GM12874 (cell line): ENCODE results near the gene PHACTR1.

ENCODE experiments used
- TF ChIP-seq, protein P1 (sequence below): IDR thresholded peaks from 2 replicates; pipeline ENCODE4 v1.5.1; 2011; ENCODE audit warnings: low read depth, mild to moderate bottlenecking, control low read depth, low read length, moderate library complexity; ENCODE audit not compliant: insufficient read depth

PHACTR1 gene

GRCh38 chr6:12815884-12816600, 99.5 kb downstream of the PHACTR1 start:
- TF ChIP-seq, protein P1, sequence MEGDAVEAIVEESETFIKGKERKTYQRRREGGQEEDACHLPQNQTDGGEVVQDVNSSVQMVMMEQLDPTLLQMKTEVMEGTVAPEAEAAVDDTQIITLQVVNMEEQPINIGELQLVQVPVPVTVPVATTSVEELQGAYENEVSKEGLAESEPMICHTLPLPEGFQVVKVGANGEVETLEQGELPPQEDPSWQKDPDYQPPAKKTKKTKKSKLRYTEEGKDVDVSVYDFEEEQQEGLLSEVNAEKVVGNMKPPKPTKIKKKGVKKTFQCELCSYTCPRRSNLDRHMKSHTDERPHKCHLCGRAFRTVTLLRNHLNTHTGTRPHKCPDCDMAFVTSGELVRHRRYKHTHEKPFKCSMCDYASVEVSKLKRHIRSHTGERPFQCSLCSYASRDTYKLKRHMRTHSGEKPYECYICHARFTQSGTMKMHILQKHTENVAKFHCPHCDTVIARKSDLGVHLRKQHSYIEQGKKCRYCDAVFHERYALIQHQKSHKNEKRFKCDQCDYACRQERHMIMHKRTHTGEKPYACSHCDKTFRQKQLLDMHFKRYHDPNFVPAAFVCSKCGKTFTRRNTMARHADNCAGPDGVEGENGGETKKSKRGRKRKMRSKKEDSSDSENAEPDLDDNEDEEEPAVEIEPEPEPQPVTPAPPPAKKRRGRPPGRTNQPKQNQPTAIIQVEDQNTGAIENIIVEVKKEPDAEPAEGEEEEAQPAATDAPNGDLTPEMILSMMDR = no peak

- TF ChIP-seq, protein P1 = no peak
Observed at GRCh38 chr6:12818324-12818723, 101.8 kb downstream of the PHACTR1 start.

DNA sequence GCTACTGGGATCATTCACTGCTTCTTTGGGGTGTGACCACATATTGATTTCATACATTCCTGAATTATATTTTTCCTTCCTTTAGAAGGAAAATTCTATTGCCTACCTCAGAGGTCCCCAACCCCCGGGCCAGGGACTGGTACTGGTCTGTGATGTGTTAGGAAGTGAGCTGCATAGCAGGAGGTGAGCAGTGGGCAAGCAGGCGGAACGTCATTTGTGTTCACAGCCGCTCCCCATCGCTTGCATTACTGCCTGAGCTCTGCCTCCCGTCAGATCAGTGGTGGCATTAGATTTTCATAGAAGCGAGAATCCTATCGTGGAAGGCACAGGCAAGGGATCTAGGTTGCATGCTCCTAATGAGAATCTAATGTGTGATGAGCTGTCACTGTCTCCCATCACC, 107.3 kb downstream of the PHACTR1 start:
- TF ChIP-seq, protein P1 = no peak

- TF ChIP-seq, protein P1 = no peak
Observed at GRCh38 chr6:12826584-12826983, 110.0 kb downstream of the PHACTR1 start.

GRCh38 chr6:12827921-12828320, 111.4 kb downstream of the PHACTR1 start:
- TF ChIP-seq, protein P1 = no peak

DNA sequence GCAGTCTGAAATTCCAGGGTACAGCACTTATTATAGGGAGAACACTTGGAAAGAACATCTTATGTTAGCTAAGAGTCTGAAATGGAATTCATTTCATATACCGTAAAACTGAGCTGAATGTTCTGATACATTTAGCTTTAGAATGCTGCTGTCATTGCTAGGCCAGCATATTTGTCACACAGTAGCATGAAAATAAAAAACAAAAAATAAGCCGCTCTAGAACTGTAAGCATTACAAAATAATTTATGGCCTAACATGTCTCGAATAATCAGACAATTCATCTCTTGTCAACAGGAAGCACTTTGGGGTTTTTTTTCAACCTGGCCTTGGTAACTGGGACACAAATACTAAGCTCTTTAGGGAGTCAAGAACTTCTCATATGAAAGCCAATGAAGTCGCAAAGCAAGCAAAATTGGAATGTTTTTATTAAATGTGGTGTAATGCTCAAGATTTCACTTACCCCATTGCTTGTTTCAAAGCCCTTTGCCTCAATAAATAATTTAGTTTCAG, 115.7 kb downstream of the PHACTR1 start:
- TF ChIP-seq, protein P1 = no peak

- TF ChIP-seq, protein P1 = no peak
Observed at GRCh38 chr6:12836009-12836408, 119.4 kb downstream of the PHACTR1 start.
